ENCODE data around the gene VILL.
"Not testable (repeated sequence)": the region's sequence is repeated elsewhere in the genome, so short reads cannot be mapped to it uniquely, and the experiment has no call there.

The VILL gene

DNA sequence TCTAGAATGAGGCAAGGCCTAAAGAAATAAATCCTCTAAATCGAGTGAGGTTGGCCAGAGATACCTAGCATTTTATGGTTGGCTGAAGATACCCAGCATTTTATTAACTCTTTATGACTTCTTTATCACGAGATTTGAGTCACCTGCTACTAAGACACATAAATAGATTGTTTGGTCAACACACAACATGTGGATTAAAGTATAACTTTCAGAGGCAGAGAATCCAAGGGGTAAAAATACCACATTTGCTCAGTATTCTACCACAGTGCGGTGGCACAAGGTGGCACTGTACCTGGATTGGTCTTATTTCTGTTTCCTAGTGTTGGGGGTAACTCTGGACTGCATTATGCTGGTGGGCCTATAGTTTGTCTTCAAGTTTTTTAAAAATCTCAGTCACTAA, 27.0 kb upstream of the VILL start:
- DNase-seq: no peak

DNA sequence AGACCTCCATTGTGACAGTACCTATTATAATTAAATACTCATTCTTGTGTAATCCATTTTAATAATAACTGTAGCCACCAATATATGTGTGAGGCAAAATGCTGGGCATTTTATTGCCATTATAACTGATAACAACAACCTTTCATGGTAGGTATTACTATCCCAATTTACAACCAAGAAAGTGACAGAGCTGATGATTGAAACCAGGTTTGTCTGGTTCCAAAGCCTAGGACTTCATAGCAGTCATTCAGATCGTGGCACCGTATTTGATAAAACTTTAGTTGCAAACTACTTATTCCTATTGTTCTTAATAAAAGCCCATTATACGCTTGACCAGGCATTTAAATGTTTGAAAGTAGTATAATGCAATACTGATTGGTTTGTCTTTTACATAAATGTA, 26.4 kb upstream of the VILL start:
- DNase-seq: no peak

DNA sequence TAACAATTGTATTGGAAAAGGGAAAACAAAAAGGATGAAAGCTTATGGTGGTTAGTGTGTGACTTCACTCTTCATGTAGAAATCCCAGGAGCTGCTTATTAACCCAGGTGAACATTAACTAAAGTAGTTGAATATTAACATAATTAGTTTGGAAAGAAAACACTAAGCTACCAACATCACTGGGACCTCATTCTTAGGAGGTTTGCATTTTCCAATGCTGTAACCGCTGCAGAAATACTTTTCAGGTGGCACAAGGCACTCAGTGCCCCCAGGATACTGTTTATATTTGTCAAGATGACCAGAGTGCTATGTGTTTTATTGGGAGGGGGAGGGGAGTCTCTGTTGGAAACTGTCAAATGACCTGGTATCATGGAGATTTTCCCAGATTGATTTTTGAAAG, 25.9 kb upstream of the VILL start:
- DNase-seq: no peak

DNA sequence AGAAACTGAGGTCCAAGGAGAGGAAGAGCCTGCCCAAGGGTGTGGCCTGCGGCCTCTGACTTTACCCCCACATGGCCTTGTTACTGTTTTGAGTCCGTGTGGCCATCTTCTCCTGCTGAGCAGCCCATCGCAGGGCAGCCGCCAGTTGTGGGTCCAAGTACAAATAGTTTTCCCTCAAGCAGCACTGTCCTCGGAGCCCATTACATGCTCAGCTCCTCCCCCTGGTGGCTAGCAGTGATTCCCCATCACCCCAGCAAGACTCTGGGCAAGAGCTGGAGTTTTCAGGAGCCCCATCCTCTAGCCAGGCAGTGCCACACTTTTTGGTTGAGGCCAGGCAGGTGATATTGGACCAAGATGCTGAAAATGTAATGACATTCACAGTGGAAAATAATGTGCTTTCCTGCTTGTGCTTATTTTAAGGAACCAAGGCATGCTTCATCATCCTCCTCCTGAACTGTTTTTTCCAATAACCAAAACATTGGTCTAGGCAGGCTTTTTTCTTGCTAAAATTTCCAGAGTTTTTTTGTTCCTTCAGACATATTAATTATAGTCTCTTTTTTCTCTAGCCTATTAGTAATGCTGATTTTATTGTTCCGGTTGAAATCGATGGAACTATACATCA, 23.2 kb upstream of the VILL start:
- DNase-seq: peak; percentile 68 to 85 (median 79)

- no peak for DNase-seq
Measured at GRCh38 chr3:37968199-37968598, 22.4 kb upstream of the VILL start.

- no peak for DNase-seq
Measured at GRCh38 chr3:37968813-37969595, 21.6 kb upstream of the VILL start.

DNA sequence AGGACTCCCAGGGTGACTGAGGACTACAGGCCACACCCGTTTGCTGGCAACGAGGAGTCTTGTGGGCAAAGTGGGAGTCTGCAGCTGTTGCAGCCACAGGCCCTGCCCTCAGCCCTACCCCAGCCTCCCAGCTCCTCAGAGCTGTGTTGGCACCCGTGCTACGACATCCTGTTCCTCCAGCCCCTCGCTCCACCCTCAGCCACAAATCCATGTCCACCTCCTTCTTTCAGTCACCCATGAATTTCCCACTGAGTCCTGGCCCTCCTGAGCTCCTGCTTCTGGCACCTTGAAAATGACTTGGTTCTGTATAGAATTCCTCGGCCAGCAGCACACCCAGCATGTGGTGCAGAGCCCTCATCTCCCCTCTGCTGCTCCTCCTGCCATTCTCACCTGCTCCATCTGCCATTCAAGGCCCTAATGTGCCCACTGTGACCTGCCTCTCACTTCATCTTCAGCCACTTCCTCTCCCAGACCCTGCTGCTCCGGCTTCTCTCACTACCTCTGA, 20.9 kb upstream of the VILL start:
- DNase-seq: no peak

DNA sequence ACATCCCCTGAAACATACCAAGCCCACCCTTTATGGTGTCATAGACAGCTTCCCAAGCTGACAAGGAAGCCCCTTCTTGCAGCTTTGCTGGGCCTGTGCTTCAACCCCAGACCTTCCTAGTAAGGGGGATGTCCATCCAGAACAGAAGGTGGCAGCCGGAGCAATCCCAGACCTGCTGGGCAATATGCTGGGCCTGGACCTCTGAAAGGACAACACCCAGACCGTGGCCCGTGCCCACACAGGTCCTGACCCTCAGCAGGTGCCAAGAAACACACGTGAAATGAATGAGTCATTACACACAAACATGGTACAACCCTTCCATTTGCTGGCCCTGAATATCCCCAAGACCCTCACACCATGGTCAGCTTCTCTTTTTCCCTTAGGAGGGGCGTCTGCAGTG, 19.8 kb upstream of the VILL start:
- no peak for DNase-seq

DNA sequence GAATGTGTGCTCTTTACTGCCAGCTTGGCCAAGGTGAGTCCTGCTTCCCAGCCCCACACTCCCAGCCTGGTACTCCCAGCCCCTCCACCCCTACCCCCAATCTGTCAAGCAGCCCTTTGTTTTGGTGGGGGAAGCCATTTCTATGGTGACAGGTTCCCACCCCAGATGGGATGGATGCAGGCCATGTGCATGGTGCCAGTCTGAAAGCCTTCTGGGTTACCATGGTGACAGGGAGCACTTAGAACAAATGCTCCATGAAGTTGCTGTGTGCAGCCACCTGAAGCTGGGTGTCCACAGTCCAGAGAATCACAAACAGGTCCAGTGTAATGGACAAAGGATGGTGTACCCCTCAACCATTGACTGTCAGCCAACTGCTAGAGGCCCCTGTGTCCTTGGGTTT, 19.1 kb upstream of the VILL start:
- no peak for DNase-seq

GRCh38 chr3:37972056-37972455, 18.5 kb upstream of the VILL start:
- DNase-seq: not testable (repeated sequence)

GRCh38 chr3:37973246-37974054, 17.1 kb upstream of the VILL start:
- no peak for DNase-seq

DNA sequence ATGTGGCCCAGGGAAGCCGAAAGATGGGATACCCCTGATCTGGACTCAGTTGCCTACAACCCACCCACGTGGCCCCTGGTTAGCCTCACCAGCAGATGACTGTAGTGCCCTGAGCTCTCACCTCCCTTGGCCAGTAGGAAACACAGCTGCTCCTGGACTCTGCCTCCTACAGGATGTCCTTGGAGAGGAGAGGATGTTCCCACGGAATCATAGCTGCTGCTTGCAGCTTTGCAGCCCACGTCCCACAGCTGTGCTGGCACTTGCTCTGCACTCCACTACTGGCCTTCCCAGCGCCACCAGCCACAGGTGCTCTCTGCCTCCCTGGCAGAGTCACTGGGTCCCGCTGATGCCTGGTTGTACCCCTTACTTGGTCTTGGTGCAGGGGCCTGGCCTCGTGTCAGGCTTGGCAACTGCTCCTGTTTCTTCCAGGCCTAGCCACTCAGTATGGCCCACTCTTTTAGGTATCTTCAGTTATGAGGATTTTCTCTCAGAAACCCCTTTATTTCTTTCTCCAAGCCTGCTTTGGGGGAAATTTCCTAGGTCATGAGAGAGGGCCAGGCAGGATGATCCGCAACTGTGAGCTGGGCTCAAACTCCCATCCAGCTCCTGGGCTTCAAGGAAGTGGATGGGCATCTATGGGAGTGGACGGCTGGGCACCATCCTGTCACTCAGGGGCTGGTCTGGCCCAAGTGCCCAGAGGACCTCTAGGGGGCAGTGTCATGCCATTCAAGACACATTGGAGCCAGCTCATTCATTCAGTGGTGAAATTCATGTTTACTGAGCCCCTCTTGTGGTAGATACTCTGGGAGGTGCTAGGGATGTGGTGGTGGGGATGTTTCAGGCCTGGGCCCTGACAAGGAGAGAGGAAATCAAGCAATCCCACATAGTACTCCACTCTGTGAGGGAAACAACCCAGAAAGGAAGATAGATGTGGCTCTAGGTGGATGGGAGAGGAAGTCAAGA, 16.2 kb upstream of the VILL start:
- peak; percentile 79 to 92 (median 84) for DNase-seq

DNA sequence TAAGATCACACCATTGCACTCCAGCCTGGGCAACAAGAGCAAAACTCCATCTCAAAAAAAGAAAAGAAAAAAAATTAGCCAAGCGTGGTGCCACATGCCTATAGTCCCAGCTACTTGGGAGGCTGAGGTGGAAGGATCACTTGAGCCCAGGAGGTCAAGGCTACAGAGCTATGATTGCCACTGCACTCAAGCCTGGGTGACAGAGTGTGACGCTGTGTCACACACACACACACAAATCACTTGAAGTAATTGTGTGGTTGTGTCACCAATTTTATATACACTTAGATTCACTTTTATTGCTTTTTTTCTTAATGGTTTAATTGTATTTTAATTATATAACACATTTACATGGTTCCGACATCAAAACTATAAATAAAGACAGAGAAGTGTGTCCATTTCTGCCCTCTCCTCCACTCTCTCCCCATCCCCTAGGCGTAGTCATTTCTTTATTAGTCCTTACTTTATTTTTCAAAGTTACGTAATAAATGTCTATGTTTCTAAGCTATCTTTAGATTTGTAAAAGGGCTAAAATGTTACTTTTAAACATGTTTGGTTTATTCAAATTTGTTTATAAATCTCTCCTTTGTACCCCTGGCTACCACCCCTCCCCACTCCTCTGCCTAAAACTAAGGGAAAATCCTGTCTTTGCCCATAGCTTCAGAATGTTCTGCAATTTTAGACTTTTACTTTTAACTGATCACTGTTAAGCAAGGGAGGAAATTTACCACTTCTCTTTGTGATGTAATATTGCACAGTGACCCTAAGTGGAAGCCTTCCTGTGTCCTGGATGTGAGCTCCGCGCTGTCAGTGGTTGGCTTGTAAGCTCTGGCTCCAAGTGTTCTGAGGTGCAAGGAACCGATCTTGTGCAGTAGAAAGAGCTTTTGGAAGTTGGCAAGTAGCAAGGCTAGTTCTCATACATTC, 10.8 kb upstream of the VILL start:
- peak; percentile 64 to 88 (median 82) for DNase-seq

DNA sequence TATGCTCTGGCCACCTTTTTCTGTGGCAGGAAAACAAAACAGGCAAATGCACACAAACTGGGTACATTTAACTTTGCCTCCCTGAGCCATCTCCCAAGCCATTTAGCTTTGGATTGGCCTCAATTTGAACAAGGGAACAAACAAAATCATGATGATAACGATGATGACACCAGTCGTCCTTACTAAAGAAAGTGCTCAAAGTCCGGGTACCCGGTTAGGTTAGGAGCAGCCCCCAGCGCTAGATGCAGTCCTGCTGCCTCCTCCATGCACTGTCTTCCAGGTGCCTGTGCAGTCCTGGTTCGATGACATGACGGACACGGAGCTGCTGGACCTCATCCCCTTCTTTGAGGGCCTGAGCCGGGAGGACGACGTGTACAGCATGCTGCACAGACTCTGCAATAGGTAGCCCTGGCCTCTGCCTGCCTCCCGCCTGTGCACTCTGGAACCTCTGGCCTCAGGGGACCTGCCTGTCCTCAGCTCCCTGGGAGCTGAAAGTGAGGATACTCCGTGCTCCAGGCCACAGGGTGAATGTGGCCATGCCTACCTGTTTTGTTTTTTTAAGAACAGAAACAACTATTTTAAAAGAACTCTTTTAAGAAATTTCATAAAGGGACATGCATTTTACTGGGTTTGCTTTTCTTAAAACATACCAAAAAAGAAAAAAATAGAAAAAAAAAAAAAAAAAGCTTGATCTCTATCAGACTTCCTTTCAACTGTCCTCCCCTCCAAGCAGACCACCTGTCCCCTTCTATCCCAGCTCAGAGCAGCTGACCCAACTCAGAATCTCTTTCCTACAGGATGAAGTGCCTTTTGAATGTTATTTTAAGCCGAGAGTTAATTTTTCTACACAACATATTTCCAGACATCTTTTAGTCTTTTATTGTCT, 9.9 kb upstream of the VILL start:
- DNase-seq: no peak

GRCh38 chr3:37981348-37981664, 9.3 kb upstream of the VILL start:
- DNase-seq: no peak

GRCh38 chr3:37982331-37982730, 8.3 kb upstream of the VILL start:
- no peak for DNase-seq

DNA sequence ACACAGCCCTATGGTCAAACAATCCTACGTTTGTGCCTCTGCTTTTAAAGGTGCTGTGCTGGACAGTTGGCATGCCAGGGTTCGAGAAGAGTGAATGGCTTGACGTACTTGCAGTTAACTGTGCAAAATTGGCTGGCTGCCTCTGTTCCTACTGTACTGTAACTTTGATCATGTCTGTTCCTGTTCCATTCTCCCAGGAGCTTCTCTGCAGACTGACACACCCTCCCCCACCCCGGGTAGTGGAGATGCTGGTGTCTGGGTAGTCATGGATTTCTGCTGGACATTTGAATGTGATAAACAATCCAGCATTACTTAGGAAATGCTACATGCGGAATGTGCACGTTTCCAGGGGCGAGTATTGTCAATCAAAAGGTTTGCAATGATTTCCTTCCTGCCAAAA, 6.5 kb upstream of the VILL start:
- no peak for DNase-seq

DNA sequence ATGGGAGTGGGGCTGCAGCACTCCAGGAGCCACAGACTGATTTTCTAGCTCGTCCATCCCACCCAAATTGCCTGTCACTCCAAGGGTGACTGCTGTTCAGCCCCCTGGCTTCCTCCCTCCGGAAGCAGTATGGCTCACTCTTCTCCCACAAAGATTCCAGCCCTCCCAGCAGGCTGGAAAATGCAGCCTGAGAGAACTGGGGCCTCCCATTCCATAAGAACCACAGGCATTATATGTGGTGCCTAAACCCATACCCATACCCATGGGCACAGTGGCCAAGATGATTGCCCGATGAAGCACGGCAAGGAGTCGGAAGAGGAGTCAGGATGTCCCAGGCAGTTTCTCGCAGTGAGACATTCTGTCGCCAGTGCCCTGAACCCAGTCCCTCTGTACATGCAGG, 6.0 kb upstream of the VILL start:
- no peak for DNase-seq

GRCh38 chr3:37985637-37986320, 4.8 kb upstream of the VILL start:
- no peak for DNase-seq
